Subcutaneous adipose tissue (tissue), 4 donors: ENCODE results near the gene FGD4. TPM values are rescaled to one million over a fixed set of nuclear protein-coding genes. Genes with fewer than 3 reads are reported as not detected.

Source experiments
- total RNA-seq, 4 donors: library from RNA; depleted of rRNA; stranded (reverse); fragments of >200 nt; gene quantifications; one replicate each; pipeline ENCODE4 v1.1.0, GENCODE V29; 2016
- TF ChIP-seq, protein P1 (sequence below): fragments of 450-650 bp; IDR thresholded peaks from one replicate; pipeline ENCODE4 v1.5.1; 2016; ENCODE audit warnings: low read depth, mild to moderate bottlenecking, control low read depth, antibody characterized with exemption, moderate library complexity

FGD4 gene
- total RNA-seq, 4 donors from 2014 or later: 65.1 to 96.9 (median 85.8) TPM

DNA sequence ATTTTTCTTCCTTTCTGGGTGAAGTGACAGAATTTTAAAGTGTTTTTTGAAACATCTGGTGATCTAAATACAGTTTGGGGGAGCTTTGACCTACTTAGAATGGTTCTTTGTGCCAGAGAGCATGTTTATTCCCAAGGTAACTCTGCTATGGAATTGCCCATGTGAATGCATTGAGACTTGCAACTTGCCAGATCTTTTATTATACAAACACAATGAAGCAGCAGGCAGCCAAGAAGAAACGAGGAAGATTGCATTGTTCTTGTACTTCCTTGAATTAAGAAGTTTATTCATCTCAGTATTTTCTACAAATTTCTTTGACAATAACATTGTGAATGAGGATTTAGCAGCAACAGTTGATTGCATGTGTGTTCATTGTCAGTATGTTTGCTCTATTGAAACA lies 55.5 kb downstream of the FGD4 start:
- TF ChIP-seq, protein P1, sequence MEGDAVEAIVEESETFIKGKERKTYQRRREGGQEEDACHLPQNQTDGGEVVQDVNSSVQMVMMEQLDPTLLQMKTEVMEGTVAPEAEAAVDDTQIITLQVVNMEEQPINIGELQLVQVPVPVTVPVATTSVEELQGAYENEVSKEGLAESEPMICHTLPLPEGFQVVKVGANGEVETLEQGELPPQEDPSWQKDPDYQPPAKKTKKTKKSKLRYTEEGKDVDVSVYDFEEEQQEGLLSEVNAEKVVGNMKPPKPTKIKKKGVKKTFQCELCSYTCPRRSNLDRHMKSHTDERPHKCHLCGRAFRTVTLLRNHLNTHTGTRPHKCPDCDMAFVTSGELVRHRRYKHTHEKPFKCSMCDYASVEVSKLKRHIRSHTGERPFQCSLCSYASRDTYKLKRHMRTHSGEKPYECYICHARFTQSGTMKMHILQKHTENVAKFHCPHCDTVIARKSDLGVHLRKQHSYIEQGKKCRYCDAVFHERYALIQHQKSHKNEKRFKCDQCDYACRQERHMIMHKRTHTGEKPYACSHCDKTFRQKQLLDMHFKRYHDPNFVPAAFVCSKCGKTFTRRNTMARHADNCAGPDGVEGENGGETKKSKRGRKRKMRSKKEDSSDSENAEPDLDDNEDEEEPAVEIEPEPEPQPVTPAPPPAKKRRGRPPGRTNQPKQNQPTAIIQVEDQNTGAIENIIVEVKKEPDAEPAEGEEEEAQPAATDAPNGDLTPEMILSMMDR: no peak

DNA sequence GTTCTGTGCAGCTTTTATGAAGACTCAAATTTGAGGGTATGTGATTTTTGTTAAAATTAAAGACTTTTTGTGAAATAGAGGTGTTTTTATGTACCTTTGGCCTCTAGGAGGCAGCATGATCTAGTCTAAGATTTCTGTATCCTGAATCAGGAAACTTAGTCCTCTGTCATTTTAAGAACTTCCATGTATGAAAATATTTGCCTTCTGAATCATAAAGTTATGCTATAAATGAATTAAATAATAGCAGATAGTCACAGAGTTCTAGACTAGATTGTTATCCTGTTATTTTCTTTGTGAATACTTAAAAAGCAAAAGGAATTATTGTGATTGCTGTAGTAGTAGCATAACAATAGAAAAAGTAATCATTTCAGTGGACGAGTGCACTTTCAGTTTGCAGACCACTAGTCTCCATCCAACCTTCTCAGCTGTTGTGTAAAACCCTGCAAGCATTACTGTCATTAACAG lies 56.3 kb downstream of the FGD4 start:
- TF ChIP-seq, protein P1: no peak

DNA sequence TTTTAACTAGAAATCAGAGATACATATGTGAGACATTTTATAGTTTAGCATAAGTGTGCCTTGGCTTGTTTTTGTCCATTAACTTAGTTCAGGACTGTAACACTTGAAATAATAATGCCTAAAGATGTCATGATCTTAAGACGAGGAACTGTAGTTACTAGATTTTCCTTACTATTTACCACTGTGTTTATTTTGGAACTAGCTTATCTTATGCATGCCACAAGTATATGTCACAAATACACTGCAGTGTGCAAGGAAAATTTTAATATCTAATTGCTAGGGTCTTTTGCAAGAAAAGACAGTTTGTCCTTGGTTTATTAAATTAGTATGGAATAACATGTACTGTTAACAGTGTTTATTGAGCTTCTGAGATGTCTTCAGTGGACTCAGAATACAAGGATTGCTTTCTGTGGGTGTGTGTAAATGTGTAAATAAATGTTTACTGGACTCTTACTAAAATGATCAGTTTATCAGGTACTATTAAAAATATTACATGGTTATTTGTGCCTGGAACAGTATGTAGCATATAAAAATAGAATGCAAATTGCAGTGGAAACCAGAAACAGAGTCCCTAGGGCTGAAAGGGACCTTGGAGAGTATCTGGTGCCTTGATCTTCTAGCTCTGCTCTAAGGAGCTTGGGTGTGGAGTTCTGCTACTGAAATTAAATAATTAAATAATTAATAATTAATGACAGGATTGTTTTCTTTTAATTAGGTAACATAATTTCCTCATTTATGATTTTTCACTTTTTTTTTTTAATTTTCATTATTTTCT lies 58.1 kb downstream of the FGD4 start:
- TF ChIP-seq, protein P1: no peak

DNA sequence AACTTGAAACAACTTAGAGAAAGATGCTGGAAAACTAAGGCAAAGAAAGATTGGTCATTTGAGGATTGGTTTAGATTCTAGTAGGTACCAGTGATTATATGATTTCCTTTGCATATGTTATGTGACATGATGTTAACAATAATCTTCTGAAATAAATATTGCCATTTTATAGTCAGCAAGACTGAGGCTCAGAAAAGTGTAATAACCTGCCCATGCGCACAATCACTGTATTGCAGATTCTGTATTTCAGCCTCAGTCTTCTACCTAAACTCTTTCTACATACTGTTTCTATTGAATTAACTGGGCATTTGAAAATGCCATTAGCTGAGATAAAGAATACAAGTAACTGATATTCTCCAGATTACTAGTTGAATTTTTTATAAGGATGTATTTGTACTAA lies 61.3 kb downstream of the FGD4 start:
- TF ChIP-seq, protein P1: no peak

DNA sequence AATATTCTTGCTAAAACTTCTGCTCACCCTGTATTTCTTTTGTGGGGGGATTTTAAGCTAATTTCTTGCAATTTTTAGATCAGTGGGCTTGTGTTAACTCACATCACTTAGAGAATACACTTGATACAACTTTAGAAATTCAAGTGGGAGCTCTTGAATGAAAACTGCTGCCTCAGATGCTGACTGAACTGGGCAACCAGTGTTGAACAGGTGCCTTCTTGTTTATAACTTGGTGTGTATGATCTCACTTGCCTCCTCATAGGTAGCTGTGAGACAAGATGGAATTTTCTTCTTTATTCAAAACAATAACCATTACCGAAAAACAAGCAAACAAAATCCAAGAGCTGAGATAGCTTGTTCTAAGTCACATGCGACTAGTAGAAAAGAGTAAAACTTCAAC lies 63.5 kb downstream of the FGD4 start:
- TF ChIP-seq, protein P1: no peak

DNA sequence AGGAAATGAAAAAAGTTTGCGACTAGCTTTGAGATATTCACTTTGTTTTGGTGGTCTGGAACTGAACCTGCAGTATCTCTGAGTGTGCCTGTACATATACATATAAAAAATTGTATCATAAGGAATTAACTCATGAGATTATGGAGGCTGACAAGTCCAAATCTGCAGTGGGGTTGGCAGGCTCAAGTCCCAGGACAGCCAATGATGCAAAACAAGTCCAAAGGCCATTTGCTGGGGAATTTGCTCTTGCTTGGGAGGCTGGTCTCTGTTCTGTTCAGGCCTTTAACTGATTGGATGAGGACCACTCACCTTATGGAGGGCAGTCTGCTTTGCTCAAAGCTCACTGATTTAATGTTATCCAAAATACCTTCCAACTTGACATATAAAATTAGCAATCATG lies 66.8 kb downstream of the FGD4 start:
- TF ChIP-seq, protein P1: no peak

DNA sequence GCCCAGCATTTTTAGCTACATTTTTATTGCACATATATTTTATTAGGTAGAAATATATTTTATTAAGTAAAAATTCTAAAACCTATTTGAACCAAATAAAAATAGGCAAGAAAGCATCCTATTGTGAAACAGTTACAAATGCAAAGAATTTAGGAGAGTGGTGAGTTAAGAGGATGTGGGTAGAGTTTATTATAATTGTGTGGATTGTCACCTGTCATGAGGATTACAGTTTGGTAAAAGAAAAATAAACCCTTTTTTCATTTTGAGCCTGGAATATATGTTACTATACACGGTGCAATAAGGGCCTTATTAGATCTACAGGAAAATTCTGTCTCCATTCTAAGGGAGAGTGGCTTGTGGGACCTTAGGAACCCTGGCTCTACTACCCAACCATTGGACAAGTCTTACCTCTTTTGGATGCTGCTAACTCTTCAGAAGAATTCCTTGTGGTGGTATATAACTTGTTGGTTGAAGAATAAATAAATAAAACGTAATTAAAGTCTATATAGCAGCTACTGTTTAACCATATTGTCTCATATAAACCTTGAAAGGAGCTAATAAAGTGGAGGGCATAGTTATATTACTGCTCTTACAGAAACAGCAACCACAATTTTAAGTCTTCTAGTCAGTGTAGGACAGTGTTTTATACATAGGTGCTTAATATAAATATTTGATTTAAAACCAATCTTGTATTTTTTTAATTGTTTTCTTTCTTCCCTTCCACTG lies 67.8 kb downstream of the FGD4 start:
- TF ChIP-seq, protein P1: no peak
